WTC11 (cell line): ENCODE measurements around the gene GPC1.

Experiments used
- ATF2 ChIP-seq: sonication (generic); formaldehyde crosslinking; IDR thresholded peaks from 2 replicates; pipeline ENCODE4 v1.8.1; 2022; ENCODE audit warnings: low read depth, missing genetic modification reagents, borderline replicate concordance
- CTCF ChIP-seq: fragments of 200-600 bp; IDR thresholded peaks from 2 replicates; pipeline ENCODE4 v1.8.0; 2022; ENCODE audit warnings: antibody characterized with exemption
- RORB ChIP-seq: fragments of 250-450 bp; sonication (Bioruptor Pico); IDR thresholded peaks from 2 replicates; pipeline ENCODE4 v1.9.0; 2021; ENCODE audit warnings: mild to moderate bottlenecking

- TF ChIP-seq ATF2 (CRISPR knock-in tag) (no peak), CTCF (no peak), RORB (no peak)
Measured at GRCh38 chr2:240450532-240451107, 15.2 kb downstream of the GPC1 start.
